TTC549 (cell line): ENCODE data around the gene ZNF860.
"Not testable (repeated sequence)": the region's sequence is repeated elsewhere in the genome, so short reads cannot be mapped to it uniquely, and the experiment has no call there.

Experiments used
- FAIRE-seq: peaks from 2 replicates; lab custom pipeline; 2012; peaks lifted over from hg19 to GRCh38; lab: Jason Lieb, UNC

Gene ZNF860

GRCh38 chr3:31962801-31963205 lies 18.7 kb upstream of the ZNF860 start:
- FAIRE-seq = no peak

- no peak for FAIRE-seq
Measured at GRCh38 chr3:31966978-31967591, 14.5 kb upstream of the ZNF860 start.

- no peak for FAIRE-seq
Measured at GRCh38 chr3:31967592-31967991, 14.0 kb upstream of the ZNF860 start.

- FAIRE-seq = peak; percentile 99
Measured at GRCh38 chr3:31968369-31968926, 13.1 kb upstream of the ZNF860 start.

- FAIRE-seq = no peak
Measured at GRCh38 chr3:31968927-31969418, 12.6 kb upstream of the ZNF860 start.

- FAIRE-seq = no peak
Measured at GRCh38 chr3:31971607-31972006, 9.9 kb upstream of the ZNF860 start.

GRCh38 chr3:31973081-31973480 lies 8.5 kb upstream of the ZNF860 start:
- no peak for FAIRE-seq

GRCh38 chr3:31973837-31974236 lies 7.7 kb upstream of the ZNF860 start:
- no peak for FAIRE-seq

- no peak for FAIRE-seq
Measured at GRCh38 chr3:31974471-31974870, 7.1 kb upstream of the ZNF860 start.

- FAIRE-seq = no peak
Measured at GRCh38 chr3:31974964-31975363, 6.6 kb upstream of the ZNF860 start.

- FAIRE-seq = no peak
Measured at GRCh38 chr3:31976302-31976701, 5.2 kb upstream of the ZNF860 start.

GRCh38 chr3:31977736-31978135 lies 3.8 kb upstream of the ZNF860 start:
- no peak for FAIRE-seq

GRCh38 chr3:31978553-31978952 lies 3.0 kb upstream of the ZNF860 start:
- FAIRE-seq = no peak

- FAIRE-seq = no peak
Measured at GRCh38 chr3:31979001-31979697, 2.4 kb upstream of the ZNF860 start.

GRCh38 chr3:31980530-31981205 lies 882 bp upstream of the ZNF860 start:
- FAIRE-seq = no peak

GRCh38 chr3:31984321-31984720 lies 2.8 kb downstream of the ZNF860 start:
- FAIRE-seq = no peak

GRCh38 chr3:31985831-31986230 lies 4.3 kb downstream of the ZNF860 start:
- no peak for FAIRE-seq

- no peak for FAIRE-seq
Measured at GRCh38 chr3:31988271-31988670, 6.7 kb downstream of the ZNF860 start.

GRCh38 chr3:31992995-31993394 lies 11.4 kb downstream of the ZNF860 start:
- not testable (repeated sequence) for FAIRE-seq

GRCh38 chr3:31993843-31994242 lies 12.3 kb downstream of the ZNF860 start:
- no peak for FAIRE-seq

GRCh38 chr3:31995026-31995425 lies 13.5 kb downstream of the ZNF860 start:
- not testable (repeated sequence) for FAIRE-seq

GRCh38 chr3:31996195-31996594 lies 14.6 kb downstream of the ZNF860 start:
- no peak for FAIRE-seq

- FAIRE-seq = no peak
Measured at GRCh38 chr3:31997500-31997899, 15.9 kb downstream of the ZNF860 start.
